ENCODE results near the gene MAS1.

Gene MAS1

GRCh38 chr6:159880412-159880975 lies 10.3 kb upstream of the MAS1 start:
- DNase-seq: no peak

GRCh38 chr6:159884720-159885119 lies 6.1 kb upstream of the MAS1 start:
- no peak for DNase-seq

DNA sequence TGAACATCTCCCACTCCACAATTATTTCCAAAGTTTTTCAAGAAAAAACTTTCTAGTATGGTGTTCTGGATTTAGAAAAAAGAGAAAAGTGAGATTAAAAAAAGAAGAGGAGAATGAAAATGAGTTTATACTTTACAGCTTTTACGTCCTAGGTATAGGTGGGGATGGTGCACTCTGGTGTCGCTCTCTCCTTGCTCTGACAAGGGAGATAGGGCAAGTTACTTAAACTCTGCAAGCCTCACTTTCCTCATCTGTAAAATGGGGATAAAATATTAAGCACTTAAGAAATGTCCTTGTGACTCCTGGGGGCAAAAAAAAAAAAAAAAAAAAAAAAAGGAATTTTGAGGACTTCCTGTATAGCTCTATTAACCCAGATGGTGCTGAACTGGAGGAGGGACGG lies 4.5 kb upstream of the MAS1 start:
- no peak for DNase-seq

- no peak for DNase-seq
Observed at GRCh38 chr6:159887146-159887545, 3.6 kb upstream of the MAS1 start.

DNA sequence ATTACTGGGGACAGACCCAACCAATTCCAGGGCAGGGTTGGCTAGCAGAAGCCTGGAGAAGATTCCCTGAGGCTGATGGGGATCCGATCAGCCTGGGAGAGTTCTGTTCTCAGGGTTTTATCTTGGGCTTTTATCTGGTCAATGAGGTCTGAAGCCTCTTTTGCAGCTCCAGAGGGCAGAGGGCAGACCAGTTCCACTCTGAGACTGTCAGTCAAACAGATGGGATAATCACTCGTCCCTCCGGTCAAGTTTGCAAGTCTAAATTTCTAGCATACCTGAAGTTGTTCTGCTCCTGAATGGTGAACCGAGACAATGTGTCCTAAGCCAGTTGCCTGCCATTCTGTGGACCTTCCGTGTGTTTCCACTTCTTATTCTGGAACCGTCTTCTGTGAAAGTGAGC lies 3.0 kb upstream of the MAS1 start:
- no peak for DNase-seq

DNA sequence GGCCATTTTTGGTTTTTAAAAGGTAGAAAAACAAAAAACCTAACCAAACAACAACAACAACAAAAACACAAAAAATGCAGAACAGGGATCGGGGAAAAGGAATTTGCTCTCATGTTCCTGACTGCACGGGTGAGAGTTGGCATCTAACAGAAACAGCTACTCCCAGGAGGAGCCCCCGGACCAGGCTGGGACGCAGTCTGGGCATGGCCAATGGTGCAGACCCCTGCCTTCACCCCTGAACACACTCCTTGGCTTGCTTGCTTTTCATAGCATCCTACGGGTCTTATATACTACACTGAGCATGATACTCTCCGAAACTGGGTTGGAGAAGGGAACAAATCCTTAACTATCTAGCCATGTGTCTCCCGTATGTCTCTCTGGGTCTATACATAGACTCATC lies 587 bp upstream of the MAS1 start:
- no peak for DNase-seq

DNA sequence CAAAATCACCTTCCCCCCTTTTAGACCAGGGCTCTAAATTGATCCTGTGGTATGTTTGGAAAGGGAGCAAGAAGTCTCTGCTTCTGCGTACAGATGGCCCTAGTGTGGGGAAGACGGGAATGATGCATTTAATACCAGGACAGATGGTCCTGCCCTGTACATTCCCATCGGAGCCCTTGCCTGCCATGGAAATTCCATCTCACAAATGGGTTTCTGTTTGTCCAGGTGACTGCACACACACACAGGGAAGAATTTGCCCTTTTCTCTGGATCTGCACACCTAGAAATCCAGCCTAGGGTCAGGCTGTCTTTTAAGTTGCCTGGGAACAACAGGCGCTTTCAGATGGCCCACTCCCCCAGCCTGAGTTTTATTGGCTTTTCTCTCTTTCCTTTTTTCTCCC lies 1.3 kb downstream of the MAS1 start:
- DNase-seq: no peak

DNA sequence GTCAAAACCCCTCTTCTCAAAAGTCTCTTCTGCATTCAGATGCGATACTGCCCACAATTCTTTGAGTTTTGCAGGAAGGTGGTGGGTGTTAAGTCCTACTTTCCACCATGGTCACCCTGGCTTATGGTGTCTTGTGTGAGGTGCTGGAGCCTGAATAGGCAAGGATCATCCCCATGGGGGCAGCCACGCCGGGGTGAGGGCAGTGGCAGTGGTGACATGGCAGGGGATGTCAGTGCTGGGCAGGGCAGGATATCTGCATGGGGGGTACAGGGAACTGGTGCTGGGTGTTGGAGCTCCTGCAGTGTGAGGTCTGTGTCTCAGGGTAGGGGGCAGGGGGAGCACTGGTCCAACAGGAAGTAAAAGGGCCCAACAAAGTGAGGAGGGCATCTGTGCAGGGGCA lies 2.3 kb downstream of the MAS1 start:
- no peak for DNase-seq

GRCh38 chr6:159894991-159895390 lies 4.2 kb downstream of the MAS1 start:
- no peak for DNase-seq

DNA sequence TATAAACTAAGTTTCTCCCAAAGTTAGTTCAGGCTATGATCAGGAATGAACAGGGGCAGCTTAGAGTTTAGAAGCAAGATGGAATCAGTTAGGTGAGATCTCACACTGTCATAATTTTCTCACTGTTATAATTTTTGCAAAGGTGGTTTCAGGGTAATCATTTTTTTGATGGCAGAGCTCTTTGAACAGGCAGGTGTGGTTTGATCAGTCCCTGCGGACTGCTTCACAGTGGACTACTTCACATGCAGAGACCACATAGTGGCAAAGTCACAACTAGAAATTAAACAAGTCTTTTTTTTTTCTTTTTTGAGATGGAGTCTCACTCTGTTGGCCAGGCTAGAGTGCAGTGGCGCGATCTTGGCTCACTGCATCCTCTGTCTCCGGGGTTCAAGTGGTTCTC lies 6.8 kb downstream of the MAS1 start:
- DNase-seq: no peak

GRCh38 chr6:159898519-159898918 lies 7.7 kb downstream of the MAS1 start:
- DNase-seq: no peak

- no peak for DNase-seq
Observed at GRCh38 chr6:159899994-159900745, 9.4 kb downstream of the MAS1 start.

DNA sequence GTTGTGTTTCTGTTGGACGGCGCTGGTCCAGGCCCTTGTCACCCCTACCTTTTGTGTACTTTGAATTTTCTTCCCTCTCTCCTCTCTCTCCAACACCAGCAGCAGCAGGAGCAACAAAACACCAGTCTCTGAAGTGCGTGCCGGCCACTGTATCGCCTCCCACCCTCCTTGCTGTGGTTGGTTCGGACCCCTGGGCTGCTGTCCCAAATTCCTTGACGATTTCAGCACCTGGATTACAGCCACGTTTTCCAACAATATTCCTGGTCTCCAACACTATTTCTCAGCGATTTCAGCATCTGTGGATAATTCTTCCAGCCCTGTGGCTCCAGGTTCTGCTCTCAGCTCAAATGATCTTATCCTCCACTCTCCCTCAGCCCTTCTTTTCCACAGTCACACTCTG lies 11.8 kb downstream of the MAS1 start:
- DNase-seq: peak; percentile 59

DNA sequence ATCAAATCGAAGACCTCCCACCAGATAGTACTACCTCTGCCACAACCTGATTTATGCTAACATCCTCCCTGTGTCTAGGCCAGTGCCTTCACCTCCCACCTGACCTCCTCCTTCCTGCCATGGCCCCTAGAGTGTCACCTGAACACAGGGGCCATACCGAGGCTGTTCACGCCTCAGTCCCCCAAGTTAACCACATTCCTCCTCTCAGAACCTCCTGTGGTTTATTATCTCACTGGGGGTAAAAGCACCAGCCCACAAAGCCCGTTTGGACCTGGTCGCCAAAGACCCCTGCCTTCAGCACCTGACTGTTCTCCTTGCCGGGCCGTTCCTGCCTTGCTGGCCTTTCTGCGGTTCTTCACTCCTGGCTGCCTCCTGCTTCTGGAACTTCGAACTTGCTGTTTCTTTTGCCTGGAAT lies 13.7 kb downstream of the MAS1 start:
- DNase-seq: no peak

DNA sequence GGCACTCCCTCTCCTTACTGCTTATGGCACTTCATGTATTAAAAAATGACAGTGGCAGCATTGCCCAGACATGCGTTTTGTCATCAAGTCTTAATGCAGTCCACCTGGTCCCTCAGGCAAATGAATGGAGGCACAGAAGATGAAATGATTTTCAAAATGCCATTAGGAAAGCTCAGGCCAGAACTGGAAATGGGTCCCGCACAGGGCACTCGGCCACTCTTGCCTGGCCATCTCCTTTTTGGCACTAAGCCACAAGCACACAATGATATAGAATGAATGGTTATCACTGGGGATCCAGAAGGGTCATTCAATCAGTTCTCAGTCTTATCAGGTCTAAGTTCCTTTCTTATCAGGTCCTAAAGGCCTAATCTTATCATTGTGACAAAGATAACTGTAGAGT lies 15.6 kb downstream of the MAS1 start:
- DNase-seq: no peak

GRCh38 chr6:159908535-159908934 lies 17.7 kb downstream of the MAS1 start:
- no peak for DNase-seq

- DNase-seq: no peak
Observed at GRCh38 chr6:159908979-159909378, 18.2 kb downstream of the MAS1 start.

- DNase-seq: no peak
Observed at GRCh38 chr6:159910342-159910741, 19.6 kb downstream of the MAS1 start.

DNA sequence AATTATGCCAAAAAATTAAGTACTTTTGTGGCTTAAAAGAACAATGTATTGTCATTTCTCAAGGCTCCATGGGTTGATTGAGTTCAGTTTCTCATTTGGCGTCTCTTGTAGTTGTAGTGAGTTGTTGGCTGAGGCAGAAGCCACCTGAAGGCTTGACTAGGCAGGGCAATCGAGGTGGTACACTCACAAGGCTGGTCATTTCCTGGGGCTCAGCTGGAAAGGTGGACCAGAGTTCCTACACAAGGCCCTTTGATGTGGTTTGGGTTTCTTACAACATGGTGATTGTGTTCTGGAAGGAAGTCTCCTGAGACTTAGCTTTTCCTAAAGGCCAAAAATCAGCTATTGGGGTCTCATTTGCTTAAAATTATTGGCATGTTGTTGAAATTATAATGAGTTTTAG lies 22.6 kb downstream of the MAS1 start:
- DNase-seq: no peak

GRCh38 chr6:159913862-159914564 lies 23.2 kb downstream of the MAS1 start:
- DNase-seq: no peak

- DNase-seq: no peak
Observed at GRCh38 chr6:159914565-159914923, 23.8 kb downstream of the MAS1 start.

GRCh38 chr6:159915397-159915796 lies 24.6 kb downstream of the MAS1 start:
- no peak for DNase-seq

DNA sequence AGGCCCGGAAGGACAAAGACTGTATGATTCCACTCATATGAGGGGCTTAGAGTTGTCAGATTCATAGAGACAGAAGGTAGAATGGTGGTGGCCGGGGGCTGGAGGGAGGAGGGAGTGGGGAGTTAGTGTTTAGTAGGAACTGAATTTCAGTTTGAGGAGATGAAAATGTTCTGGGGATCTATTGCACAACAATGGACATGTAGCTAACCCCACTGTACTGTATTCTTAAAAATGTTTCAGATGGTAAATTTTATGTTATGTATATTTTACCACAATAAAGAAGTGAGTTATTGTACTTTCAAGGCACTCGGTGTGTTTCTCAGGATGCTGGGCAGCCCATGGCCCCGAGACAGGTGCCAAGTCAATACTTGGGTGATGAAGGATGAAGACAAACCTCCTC lies 25.4 kb downstream of the MAS1 start:
- no peak for DNase-seq

DNA sequence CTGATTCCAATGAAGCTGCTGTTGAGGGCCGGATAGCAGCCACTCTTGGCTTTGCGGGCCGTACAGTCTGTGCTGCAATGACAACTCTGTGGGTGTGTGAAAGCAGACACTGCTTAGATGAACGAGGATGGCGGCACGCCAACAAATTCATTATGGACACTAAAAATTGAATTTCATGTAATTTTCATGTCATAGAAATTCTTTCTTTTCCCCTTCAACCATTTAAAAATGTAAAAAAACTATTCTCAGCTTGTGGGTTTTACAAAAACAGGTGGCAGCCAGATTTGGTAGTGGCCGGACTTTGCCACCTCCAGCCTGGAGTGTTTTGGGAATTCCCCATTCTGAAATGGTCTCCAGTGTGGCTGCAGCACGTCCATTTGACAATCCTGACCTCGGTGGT lies 26.0 kb downstream of the MAS1 start:
- DNase-seq: no peak
